Mononuclear cell (primary cell): ENCODE data around the gene TOPAZ1. TPM values are rescaled to one million over a fixed set of nuclear protein-coding genes. Genes with fewer than 3 reads are reported as not detected.

Experiments
- H3K27me3 ChIP-seq: 2 replicates; pipeline ENCODE4 v1.6.0; 2011; ENCODE audit warnings: low read length, control low read depth; ENCODE audit not compliant: insufficient read depth
- H3K4me1 ChIP-seq: 2 replicates; pipeline ENCODE4 v1.5.1; 2011; ENCODE audit warnings: mild to moderate bottlenecking, low read length, control low read depth; ENCODE audit not compliant: insufficient read depth
- H3K4me3 ChIP-seq: 2 replicates; pipeline ENCODE4 v1.5.1; 2011; ENCODE audit warnings: mild to moderate bottlenecking, low read length, moderate library complexity
- H3K9me3 ChIP-seq: 2 replicates; pipeline ENCODE4 v1.5.1; 2011; ENCODE audit warnings: low read depth, mild to moderate bottlenecking, control low read depth, low read length
- total RNA-seq: library from RNA; depleted of rRNA; stranded (reverse); fragments of >200 nt; gene quantifications from one replicate; pipeline ENCODE4 v1.2.3, GENCODE V29; 2012

The TOPAZ1 gene
- total RNA-seq, 1 donor, result not detected

GRCh38 chr3:44235604-44236484 is 5.8 kb upstream of the TOPAZ1 start:
- H3K4me1 ChIP-seq, result peaks cover 6% of the 10 kb centered on the region
- H3K27me3 ChIP-seq, result no peaks in the 10 kb centered on the region
- no peak overlapping the region for H3K4me3 ChIP-seq
- no peaks in the 10 kb centered on the region for H3K9me3 ChIP-seq

- H3K9me3 ChIP-seq, result no peaks in the 10 kb centered on the region
- no peaks in the 10 kb centered on the region for H3K27me3 ChIP-seq
- H3K4me3 ChIP-seq, result no peak overlapping the region
- peaks cover 6% of the 10 kb centered on the region for H3K4me1 ChIP-seq
Measured at GRCh38 chr3:44236485-44236908, 5.2 kb upstream of the TOPAZ1 start.

GRCh38 chr3:44237161-44237560 is 4.5 kb upstream of the TOPAZ1 start:
- no peaks in the 10 kb centered on the region for H3K27me3 ChIP-seq
- peaks cover 6% of the 10 kb centered on the region for H3K4me1 ChIP-seq
- H3K4me3 ChIP-seq, result no peak overlapping the region
- no peaks in the 10 kb centered on the region for H3K9me3 ChIP-seq

DNA sequence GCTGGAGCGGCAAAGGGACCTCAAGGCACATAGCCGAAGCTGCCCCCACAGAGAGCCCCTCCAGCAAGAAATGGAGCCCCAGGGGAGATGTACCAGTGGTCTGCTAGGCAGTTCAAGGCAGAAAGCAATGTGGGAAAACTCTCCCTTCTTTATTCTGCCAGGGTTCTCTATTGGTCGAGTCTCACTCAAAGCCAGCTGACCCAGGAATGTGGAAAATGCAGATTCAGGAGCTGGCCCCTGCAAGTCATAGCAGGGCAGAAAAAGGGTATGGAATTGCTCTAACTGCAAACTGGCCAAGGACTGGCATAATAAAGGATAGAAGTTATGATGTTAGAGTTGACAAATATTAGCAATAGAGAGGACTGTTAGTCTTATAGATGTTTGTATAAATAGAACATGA is 4.0 kb upstream of the TOPAZ1 start:
- peaks cover 6% of the 10 kb centered on the region for H3K4me1 ChIP-seq
- H3K9me3 ChIP-seq, result no peaks in the 10 kb centered on the region
- H3K4me3 ChIP-seq, result no peak overlapping the region
- H3K27me3 ChIP-seq, result no peaks in the 10 kb centered on the region

DNA sequence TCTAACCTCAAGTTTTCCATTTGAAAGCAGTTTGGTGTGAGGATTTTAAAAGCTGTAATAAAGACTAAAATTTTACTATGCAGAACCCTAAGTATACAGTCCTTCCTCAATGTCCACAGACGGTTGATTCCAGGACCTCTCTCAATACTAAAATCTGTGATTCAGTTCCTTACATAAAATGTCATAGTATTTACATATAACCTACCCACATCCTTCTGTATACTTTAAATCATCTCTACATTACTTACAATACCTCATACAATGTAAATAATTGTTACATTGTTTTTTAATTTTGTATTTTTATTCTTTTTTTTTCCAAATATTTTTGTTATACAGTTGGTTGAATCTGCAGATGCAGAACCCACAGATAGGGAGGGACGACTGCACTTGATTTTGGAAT is 2.8 kb upstream of the TOPAZ1 start:
- peaks cover 6% of the 10 kb centered on the region for H3K4me1 ChIP-seq
- no peaks in the 10 kb centered on the region for H3K27me3 ChIP-seq
- no peaks in the 10 kb centered on the region for H3K9me3 ChIP-seq
- no peak overlapping the region for H3K4me3 ChIP-seq

DNA sequence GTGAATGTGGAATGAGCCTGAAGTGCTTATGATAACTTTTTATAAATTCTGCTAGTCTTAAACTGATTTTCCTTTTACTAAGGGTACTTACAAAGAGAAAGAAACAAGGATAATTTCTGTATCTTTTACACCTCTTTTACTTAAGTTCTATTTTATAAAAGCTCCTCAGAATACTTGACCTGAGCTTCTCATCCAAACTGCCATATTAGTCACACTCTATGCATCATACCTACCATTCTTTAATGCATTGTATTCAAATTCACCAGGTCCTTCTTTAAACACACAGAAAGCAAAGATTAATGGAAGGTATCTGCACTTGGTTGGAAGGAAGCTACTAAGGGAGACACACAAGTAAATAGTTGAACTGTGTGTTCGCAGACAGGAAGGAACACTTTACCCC is 1.6 kb upstream of the TOPAZ1 start:
- Histone ChIP-seq H3K4me3 (no peak overlapping the region), H3K9me3 (no peaks in the 10 kb centered on the region), H3K27me3 (no peaks in the 10 kb centered on the region), H3K4me1 (peaks cover 6% of the 10 kb centered on the region)

DNA sequence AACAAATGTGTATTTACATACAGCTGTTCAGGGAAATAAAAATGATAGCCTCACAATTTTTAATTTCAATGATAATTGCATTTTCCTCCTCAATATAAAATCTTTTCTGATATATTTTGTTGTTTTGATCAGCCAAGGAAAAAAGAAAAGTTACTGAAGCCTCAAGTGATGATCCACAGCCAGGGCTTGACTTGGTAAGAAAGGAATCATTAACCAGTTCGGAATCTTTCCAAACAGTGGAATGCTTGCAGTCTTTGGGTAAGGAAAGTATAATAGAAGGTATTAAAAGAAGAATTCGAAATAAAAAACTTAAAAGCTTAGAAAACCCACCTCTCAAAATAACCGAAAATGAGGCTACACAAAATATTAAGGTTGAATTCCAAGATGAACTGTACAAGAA is 1.0 kb downstream of the TOPAZ1 start:
- Histone ChIP-seq H3K4me1 (no peaks in the 10 kb centered on the region), H3K4me3 (no peak overlapping the region), H3K27me3 (no peaks in the 10 kb centered on the region), H3K9me3 (peaks cover 6% of the 10 kb centered on the region)

DNA sequence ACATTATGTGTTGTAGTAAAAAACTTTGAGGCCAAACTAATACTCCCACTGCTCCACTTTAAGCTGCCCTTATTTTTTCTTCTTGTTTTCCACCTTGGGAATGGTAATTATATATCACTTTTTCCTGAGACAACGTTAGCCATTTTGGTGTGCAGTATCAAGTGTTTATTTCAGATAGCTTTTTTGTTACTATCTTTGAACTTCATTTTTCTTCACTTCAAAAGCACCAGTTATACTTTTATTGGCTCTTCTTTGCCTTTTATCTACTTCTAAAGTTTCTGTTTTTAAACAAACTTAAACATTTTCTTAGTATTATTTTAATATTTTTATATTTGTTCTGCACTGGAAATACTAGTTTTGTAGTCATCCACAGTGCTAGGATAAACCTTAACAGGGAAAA is 6.5 kb downstream of the TOPAZ1 start:
- Histone ChIP-seq H3K4me1 (no peaks in the 10 kb centered on the region), H3K4me3 (no peak overlapping the region), H3K9me3 (peaks cover 24% of the 10 kb centered on the region), H3K27me3 (peaks cover 4% of the 10 kb centered on the region)

GRCh38 chr3:44252332-44252959 is 10.8 kb downstream of the TOPAZ1 start:
- Histone ChIP-seq H3K27me3 (peaks cover 4% of the 10 kb centered on the region), H3K4me3 (no peak overlapping the region), H3K4me1 (no peaks in the 10 kb centered on the region), H3K9me3 (peaks cover 21% of the 10 kb centered on the region)

GRCh38 chr3:44259404-44259803 is 17.7 kb downstream of the TOPAZ1 start:
- no peaks in the 10 kb centered on the region for H3K9me3 ChIP-seq
- H3K4me3 ChIP-seq, result no peak overlapping the region
- H3K27me3 ChIP-seq, result peaks cover 5% of the 10 kb centered on the region
- no peaks in the 10 kb centered on the region for H3K4me1 ChIP-seq

DNA sequence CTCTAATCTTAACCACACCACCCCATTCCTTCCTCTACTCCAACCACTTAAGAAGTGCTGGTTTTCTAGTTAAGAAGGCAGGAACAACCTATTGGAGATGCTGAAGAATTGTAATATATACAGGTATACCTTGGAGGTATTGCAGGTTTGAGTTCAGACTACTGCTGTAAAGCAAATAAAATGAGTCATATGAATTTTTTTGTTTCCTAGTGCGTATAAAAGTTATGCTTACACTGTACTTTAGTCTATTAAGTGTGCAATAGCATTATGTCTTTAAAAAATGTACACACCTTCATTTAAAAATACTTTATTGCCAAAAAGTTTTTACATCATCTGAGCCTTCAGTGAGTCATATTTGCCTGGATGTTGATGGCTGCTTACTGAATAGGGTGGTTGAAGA is 22.5 kb downstream of the TOPAZ1 start:
- Histone ChIP-seq H3K4me3 (no peak overlapping the region), H3K9me3 (no peaks in the 10 kb centered on the region), H3K4me1 (no peaks in the 10 kb centered on the region), H3K27me3 (peaks cover 5% of the 10 kb centered on the region)

GRCh38 chr3:44265815-44266214 is 24.1 kb downstream of the TOPAZ1 start:
- Histone ChIP-seq H3K4me1 (no peaks in the 10 kb centered on the region), H3K9me3 (no peaks in the 10 kb centered on the region), H3K27me3 (peaks cover 5% of the 10 kb centered on the region), H3K4me3 (no peak overlapping the region)

DNA sequence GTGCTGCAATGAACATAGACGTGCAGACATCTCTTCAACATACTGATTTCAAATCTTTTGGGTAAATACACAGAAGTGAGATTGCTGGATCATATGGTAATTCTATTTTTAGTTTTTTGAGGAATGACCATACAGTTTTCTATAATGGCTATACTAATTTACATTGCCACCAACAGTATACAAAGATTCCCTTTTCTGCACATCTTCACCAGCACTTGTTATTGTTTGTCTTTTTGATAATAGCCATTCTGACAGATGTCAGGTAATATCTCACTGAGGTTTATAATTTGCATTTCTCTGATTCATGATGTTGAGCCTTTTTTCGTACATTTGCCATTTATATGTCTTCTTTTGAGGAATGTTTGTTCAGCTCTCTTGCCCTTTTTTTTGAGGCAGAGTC is 30.5 kb downstream of the TOPAZ1 start:
- peaks cover 3% of the 10 kb centered on the region for H3K27me3 ChIP-seq
- no peak overlapping the region for H3K4me3 ChIP-seq
- H3K9me3 ChIP-seq, result peaks cover 8% of the 10 kb centered on the region
- H3K4me1 ChIP-seq, result no peaks in the 10 kb centered on the region

DNA sequence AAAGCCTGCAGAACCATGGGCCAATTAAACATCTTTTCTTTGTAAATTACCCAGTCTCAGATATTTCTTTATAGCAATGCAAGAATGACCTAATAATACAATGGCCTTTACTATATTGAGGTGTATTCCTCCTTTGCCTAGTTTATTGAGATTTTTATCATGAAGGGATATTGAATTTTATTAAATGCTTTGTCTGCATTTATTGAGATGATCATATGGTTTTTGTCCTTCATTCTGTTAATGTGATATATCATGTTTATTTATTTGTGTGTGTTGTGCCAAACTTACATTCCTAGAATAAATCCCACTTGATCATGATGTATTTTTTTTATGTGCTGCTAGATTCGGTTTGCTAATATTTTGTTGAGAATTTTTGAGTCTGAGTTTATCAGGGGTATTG is 36.2 kb downstream of the TOPAZ1 start:
- peaks cover 8% of the 10 kb centered on the region for H3K9me3 ChIP-seq
- H3K4me1 ChIP-seq, result no peaks in the 10 kb centered on the region
- no peak overlapping the region for H3K4me3 ChIP-seq
- H3K27me3 ChIP-seq, result no peaks in the 10 kb centered on the region

- no peaks in the 10 kb centered on the region for H3K4me1 ChIP-seq
- peaks cover 8% of the 10 kb centered on the region for H3K9me3 ChIP-seq
- no peak overlapping the region for H3K4me3 ChIP-seq
- no peaks in the 10 kb centered on the region for H3K27me3 ChIP-seq
Measured at GRCh38 chr3:44280077-44280476, 38.4 kb downstream of the TOPAZ1 start.

DNA sequence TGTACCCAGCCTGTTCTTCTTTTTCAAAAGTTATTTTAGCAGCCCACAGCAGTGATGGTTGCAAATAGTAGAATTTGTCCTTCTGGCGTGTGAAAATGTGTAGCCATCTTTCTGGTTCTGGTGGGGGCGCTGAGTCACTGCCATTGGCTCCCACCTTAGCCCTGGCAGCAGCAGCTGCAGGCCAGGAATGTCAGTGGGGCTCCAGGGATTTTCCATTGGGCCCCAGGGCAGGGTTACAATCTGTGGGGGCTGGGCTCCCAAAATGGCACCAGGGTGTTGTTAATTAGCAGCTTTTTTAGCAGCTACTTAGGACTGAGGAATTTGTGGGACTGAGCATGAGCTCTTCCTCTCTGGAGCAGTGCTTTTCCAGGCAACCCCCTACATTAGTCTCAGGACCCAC is 38.9 kb downstream of the TOPAZ1 start:
- no peaks in the 10 kb centered on the region for H3K27me3 ChIP-seq
- no peak overlapping the region for H3K4me3 ChIP-seq
- peaks cover 5% of the 10 kb centered on the region for H3K9me3 ChIP-seq
- H3K4me1 ChIP-seq, result no peaks in the 10 kb centered on the region
